ENCODE results near the gene TMEM74B. TPM values are rescaled to one million over a fixed set of nuclear protein-coding genes. Genes with fewer than 3 reads are reported as not detected.

Gene TMEM74B
- total RNA-seq, 1 experiment from 2014 or later: 4.9 TPM

DNA sequence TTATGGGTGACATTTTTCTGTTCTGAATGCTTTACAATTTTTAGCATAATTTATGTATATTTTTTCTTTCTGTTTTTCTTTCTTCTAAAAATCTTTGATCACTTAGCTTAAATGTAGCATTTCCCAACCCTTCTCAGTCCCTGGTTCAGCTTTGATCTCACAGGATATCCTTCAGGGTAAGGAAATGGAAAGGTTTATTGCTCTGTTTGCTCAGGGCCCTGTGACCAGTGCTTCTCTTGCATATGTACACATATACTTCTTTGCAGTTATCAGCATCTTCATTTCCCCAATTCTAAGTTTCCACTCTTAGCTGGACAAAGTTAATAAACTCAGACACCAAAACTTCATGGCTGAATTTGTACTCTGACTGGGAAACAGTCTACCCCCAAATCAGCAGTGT lies 30.6 kb downstream of the TMEM74B start:
- TF ChIP-seq, protein P1, sequence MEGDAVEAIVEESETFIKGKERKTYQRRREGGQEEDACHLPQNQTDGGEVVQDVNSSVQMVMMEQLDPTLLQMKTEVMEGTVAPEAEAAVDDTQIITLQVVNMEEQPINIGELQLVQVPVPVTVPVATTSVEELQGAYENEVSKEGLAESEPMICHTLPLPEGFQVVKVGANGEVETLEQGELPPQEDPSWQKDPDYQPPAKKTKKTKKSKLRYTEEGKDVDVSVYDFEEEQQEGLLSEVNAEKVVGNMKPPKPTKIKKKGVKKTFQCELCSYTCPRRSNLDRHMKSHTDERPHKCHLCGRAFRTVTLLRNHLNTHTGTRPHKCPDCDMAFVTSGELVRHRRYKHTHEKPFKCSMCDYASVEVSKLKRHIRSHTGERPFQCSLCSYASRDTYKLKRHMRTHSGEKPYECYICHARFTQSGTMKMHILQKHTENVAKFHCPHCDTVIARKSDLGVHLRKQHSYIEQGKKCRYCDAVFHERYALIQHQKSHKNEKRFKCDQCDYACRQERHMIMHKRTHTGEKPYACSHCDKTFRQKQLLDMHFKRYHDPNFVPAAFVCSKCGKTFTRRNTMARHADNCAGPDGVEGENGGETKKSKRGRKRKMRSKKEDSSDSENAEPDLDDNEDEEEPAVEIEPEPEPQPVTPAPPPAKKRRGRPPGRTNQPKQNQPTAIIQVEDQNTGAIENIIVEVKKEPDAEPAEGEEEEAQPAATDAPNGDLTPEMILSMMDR (conservative IDR thresholded peaks at IDR 0.05): no peak
- no peak overlapping the region for H3K4ac ChIP-seq (ENCODE audit: low read depth, low read length)
- H4K5ac ChIP-seq (ENCODE audit: insufficient read length, low read depth, low read length): no peak overlapping the region
- H3K27ac ChIP-seq (ENCODE audit: insufficient read length, low read depth, low read length): no peak overlapping the region
- no peaks in the 10 kb centered on the region for H3K23me2 ChIP-seq (ENCODE audit: insufficient read length, low read depth, low read length, poor library complexity, severe bottlenecking)
- no peaks in the 10 kb centered on the region for H3K79me1 ChIP-seq (ENCODE audit: insufficient read depth, low read depth, low read length, poor library complexity, severe bottlenecking)
- no peak overlapping the region for H2BK5ac ChIP-seq (ENCODE audit: insufficient read length, low read length)
- no peak overlapping the region for H2BK15ac ChIP-seq (ENCODE audit: low read depth, low read length)
- Mint-ChIP-seq H3K27ac (no peak overlapping the region), H3K27me3 (ENCODE audit: low read depth) (no peaks in the 10 kb centered on the region), H3K9me3 (no peaks in the 10 kb centered on the region), H3K4me3 (no peak overlapping the region), H3K36me3 (ENCODE audit: insufficient read depth in 1 of 3, low read depth in 3 of 3) (peaks cover 7 to 26% (median 13%) of the 10 kb centered on the region in 3 experiments; a peak in 6 of 7 replicates), H3K4me1 (no peaks in the 10 kb centered on the region)
- no peaks in the 10 kb centered on the region for H3K27me3 ChIP-seq (ENCODE audit: insufficient read depth, low read length)
- H2AK5ac ChIP-seq (ENCODE audit: insufficient read length, low read length): no peak overlapping the region
- H3K4me2 ChIP-seq (ENCODE audit: insufficient read depth, insufficient read length, low read length): no peak overlapping the region
- H2AFZ ChIP-seq (ENCODE audit: low read length): no peak overlapping the region
- H3K9ac ChIP-seq (ENCODE audit: extremely low read depth, insufficient read length, low read length): no peak overlapping the region
- no peaks in the 10 kb centered on the region for H3K9me3 ChIP-seq (ENCODE audit: control insufficient read depth, low read depth, low read length)
- H3K56ac ChIP-seq (ENCODE audit: insufficient read length, low read depth, low read length): no peak overlapping the region
- no peak overlapping the region for H2BK12ac ChIP-seq (ENCODE audit: insufficient read length, low read depth, low read length)
- H3K79me2 ChIP-seq (ENCODE audit: insufficient read depth, low read length): no peaks in the 10 kb centered on the region
- H4K91ac ChIP-seq (ENCODE audit: insufficient read length, low read depth, low read length): no peak overlapping the region
- no peak overlapping the region for H3K23ac ChIP-seq (ENCODE audit: insufficient read length, low read depth, low read length)
- H2BK20ac ChIP-seq (ENCODE audit: low read depth, low read length, poor library complexity, severe bottlenecking): no peak overlapping the region
- no peak overlapping the region for H2BK120ac ChIP-seq (ENCODE audit: low read depth, low read length, poor library complexity, severe bottlenecking)
- no peak overlapping the region for H3K18ac ChIP-seq (ENCODE audit: insufficient read length, low read depth, low read length)
- no peaks in the 10 kb centered on the region for H3K4me1 ChIP-seq (ENCODE audit: insufficient read depth, low read length)
- no peak overlapping the region for H4K8ac ChIP-seq (replicated peaks; ENCODE audit: insufficient read length, low read depth, low read length)
- DNase-seq: no peak
- H3T11ph ChIP-seq (ENCODE audit: low read length): no peak overlapping the region
- no peaks in the 10 kb centered on the region for H4K20me1 ChIP-seq (ENCODE audit: control insufficient read depth, insufficient read depth, insufficient read length)
- no peak overlapping the region for H3K14ac ChIP-seq (ENCODE audit: insufficient read depth, low read length)

Data from H9 (cell line).